ENCODE data around the gene CACNA1B. TPM values are rescaled to one million over a fixed set of nuclear protein-coding genes. Genes with fewer than 3 reads are reported as not detected.

Gene CACNA1B
- total and polyA plus RNA-seq, 2 experiments from 2014 or later = 0.39 to 0.60 TPM

- H3K27me3 ChIP-seq = no peaks in the 10 kb centered on the region
- H3K36me3 ChIP-seq = no peaks in the 10 kb centered on the region
- TF ChIP-seq CTCF (IDR thresholded peaks at IDR 0.05; ENCODE audit: low read depth, low read length) = no peak
- no peaks in the 10 kb centered on the region for H3K9me3 ChIP-seq (ENCODE audit: low read depth)
- no peak for DNase-seq (ENCODE audit: low read depth in 1 of 2, low spot score in 1 of 2)
- no peaks in the 10 kb centered on the region for H3K4me1 ChIP-seq (ENCODE audit: low read depth)
- H3K4me3 ChIP-seq = no peak overlapping the region
- H3K27ac ChIP-seq = no peak overlapping the region
These were observed 25.1 kb downstream of the CACNA1B start for GRCh38 chr9:137902646-137903045.

GRCh38 chr9:137905740-137906139 lies 28.2 kb downstream of the CACNA1B start:
- no peak for TF ChIP-seq CTCF (IDR thresholded peaks at IDR 0.05; ENCODE audit: low read depth, low read length)
- no peak overlapping the region for H3K4me3 ChIP-seq
- no peaks in the 10 kb centered on the region for H3K27me3 ChIP-seq
- no peak for DNase-seq (ENCODE audit: low read depth in 1 of 2, low spot score in 1 of 2)
- H3K36me3 ChIP-seq = no peaks in the 10 kb centered on the region
- no peak overlapping the region for H3K27ac ChIP-seq
- H3K4me1 ChIP-seq (ENCODE audit: low read depth) = no peaks in the 10 kb centered on the region
- no peaks in the 10 kb centered on the region for H3K9me3 ChIP-seq (ENCODE audit: low read depth)

GRCh38 chr9:137907776-137908175 lies 30.2 kb downstream of the CACNA1B start:
- Histone ChIP-seq H3K9me3 (ENCODE audit: low read depth) (no peaks in the 10 kb centered on the region), H3K27ac (no peak overlapping the region), H3K27me3 (no peaks in the 10 kb centered on the region), H3K4me1 (ENCODE audit: low read depth) (no peaks in the 10 kb centered on the region), H3K4me3 (no peak overlapping the region), H3K36me3 (no peaks in the 10 kb centered on the region)
- TF ChIP-seq CTCF (IDR thresholded peaks at IDR 0.05; ENCODE audit: low read depth, low read length) = no peak
- DNase-seq (ENCODE audit: low read depth in 1 of 2, low spot score in 1 of 2) = no peak

GRCh38 chr9:137912671-137913070 lies 35.1 kb downstream of the CACNA1B start:
- no peak overlapping the region for H3K27ac ChIP-seq
- H3K9me3 ChIP-seq (ENCODE audit: low read depth) = no peaks in the 10 kb centered on the region
- H3K27me3 ChIP-seq = no peaks in the 10 kb centered on the region
- no peaks in the 10 kb centered on the region for H3K4me1 ChIP-seq (ENCODE audit: low read depth)
- H3K36me3 ChIP-seq = no peaks in the 10 kb centered on the region
- TF ChIP-seq CTCF (IDR thresholded peaks at IDR 0.05; ENCODE audit: low read depth, low read length) = no peak
- DNase-seq (ENCODE audit: low read depth in 1 of 2, low spot score in 1 of 2) = no peak
- no peak overlapping the region for H3K4me3 ChIP-seq

GRCh38 chr9:137913132-137913531 lies 35.5 kb downstream of the CACNA1B start:
- peaks cover under 1% of the 10 kb centered on the region for H3K4me1 ChIP-seq (ENCODE audit: low read depth)
- no peak overlapping the region for H3K27ac ChIP-seq
- DNase-seq (ENCODE audit: low read depth in 1 of 2, low spot score in 1 of 2) = no peak
- H3K4me3 ChIP-seq = no peak overlapping the region
- no peaks in the 10 kb centered on the region for H3K9me3 ChIP-seq (ENCODE audit: low read depth)
- no peaks in the 10 kb centered on the region for H3K36me3 ChIP-seq
- H3K27me3 ChIP-seq = no peaks in the 10 kb centered on the region
- no peak for TF ChIP-seq CTCF (IDR thresholded peaks at IDR 0.05; ENCODE audit: low read depth, low read length)
